ENCODE data around the gene PCDHGA12.
"Not testable (repeated sequence)": the region's sequence is repeated elsewhere in the genome, so short reads cannot be mapped to it uniquely, and the experiment has no call there.

Gene PCDHGA12

GRCh38 chr5:141411575-141411974, 18.7 kb upstream of the PCDHGA12 start:
- TF ChIP-seq CTCF (IDR thresholded peaks at IDR 0.05; ENCODE audit: poor library complexity, severe bottlenecking) = no peak
- DNase-seq (ENCODE audit: low spot score) (no peak), ATAC-seq (ENCODE audit: low read depth) (no peak)
- peaks cover 4% of the 10 kb centered on the region for H3K27me3 ChIP-seq (ENCODE audit: insufficient read depth, poor library complexity, severe bottlenecking)
- H3K4me1 ChIP-seq (ENCODE audit: insufficient read depth, poor library complexity, severe bottlenecking) = peaks cover 3% of the 10 kb centered on the region
- peaks cover 32% of the 10 kb centered on the region for H3K9me3 ChIP-seq (ENCODE audit: severe bottlenecking)
- no peak overlapping the region for H3K4me3 ChIP-seq (ENCODE audit: severe bottlenecking)
- no peak overlapping the region for H3K27ac ChIP-seq (ENCODE audit: poor library complexity, severe bottlenecking)
- 0 out of 2 replicates have a peak, but pooled peaks cover under 1% of the 10 kb centered on the region for H3K36me3 ChIP-seq (ENCODE audit: low read depth)

DNA sequence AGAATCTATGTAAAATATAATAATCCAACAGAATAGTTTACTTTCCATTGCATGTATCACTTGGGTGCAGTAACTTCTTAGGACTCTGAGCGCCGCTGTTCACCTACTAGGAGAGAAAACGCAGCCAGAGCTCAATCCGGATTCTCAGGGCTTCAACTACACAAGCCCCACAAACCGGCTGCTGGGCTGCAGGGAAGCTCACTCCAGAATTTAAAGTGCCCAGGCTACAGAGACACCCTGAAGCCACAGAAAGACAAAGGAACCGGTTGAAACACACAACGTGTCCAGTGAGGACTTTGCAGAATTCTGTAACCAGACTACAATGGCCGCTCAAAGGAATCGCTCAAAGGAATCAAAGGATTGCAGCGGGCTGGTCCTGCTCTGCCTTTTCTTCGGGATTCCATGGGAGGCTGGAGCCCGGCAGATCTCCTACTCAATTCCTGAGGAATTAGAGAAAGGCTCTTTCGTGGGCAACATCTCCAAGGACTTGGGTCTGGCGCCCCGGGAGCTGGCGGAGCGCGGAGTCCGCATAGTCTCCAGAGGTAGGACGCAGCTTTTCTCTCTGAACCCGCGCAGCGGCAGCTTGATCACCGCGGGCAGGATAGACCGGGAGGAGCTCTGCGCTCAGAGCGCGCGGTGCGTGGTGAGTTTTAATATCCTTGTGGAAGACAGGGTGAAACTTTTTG, 17.3 kb upstream of the PCDHGA12 start, which contains the start of gene PCDHGA10:
Gene PCDHGA10 (plus strand): TSS at position 134 of the 686 bp plus-strand sequence. CDS start 189 bp downstream, at position 323.
- ATAC-seq (ENCODE audit: low read depth) (no peak; the same call in 2 of the 3 replicates), DNase-seq (ENCODE audit: low spot score) (no peak)
- Histone ChIP-seq H3K4me3 (ENCODE audit: severe bottlenecking) (no peak within 1 kb of the TSS), H3K36me3 (ENCODE audit: low read depth) (0 out of 2 replicates have a peak, but pooled peaks cover 5% of the 10 kb centered on the region), H3K4me1 (ENCODE audit: insufficient read depth, poor library complexity, severe bottlenecking) (no peaks in the 10 kb centered on the region), H3K9me3 (ENCODE audit: severe bottlenecking) (peaks cover 28% of the 10 kb centered on the region), H3K27ac (ENCODE audit: poor library complexity, severe bottlenecking) (no peak within 1 kb of the TSS), H3K27me3 (ENCODE audit: insufficient read depth, poor library complexity, severe bottlenecking) (no peaks in the 10 kb centered on the region)
- peak; percentile 54 for TF ChIP-seq CTCF (IDR thresholded peaks at IDR 0.05; ENCODE audit: poor library complexity, severe bottlenecking)

- no peak for DNase-seq (ENCODE audit: low spot score)
- no peak for TF ChIP-seq CTCF (IDR thresholded peaks at IDR 0.05; ENCODE audit: poor library complexity, severe bottlenecking)
- no peak overlapping the region for H3K4me3 ChIP-seq (ENCODE audit: severe bottlenecking)
Observed at GRCh38 chr5:141413540-141414069, 16.7 kb upstream of the PCDHGA12 start.

GRCh38 chr5:141414548-141415274, 15.6 kb upstream of the PCDHGA12 start:
- H3K4me1 ChIP-seq (ENCODE audit: insufficient read depth, poor library complexity, severe bottlenecking); H3K36me3 ChIP-seq (ENCODE audit: low read depth); ATAC-seq (ENCODE audit: low read depth); H3K27ac ChIP-seq (ENCODE audit: poor library complexity, severe bottlenecking); H3K4me3 ChIP-seq (ENCODE audit: severe bottlenecking); H3K27me3 ChIP-seq (ENCODE audit: insufficient read depth, poor library complexity, severe bottlenecking); DNase-seq (ENCODE audit: low spot score): not testable (repeated sequence)
- H3K9me3 ChIP-seq (ENCODE audit: severe bottlenecking) = peaks cover 30% of the 10 kb centered on the region

More at GRCh38 chr5:141413540-141414069, 16.7 kb upstream of the PCDHGA12 start:
- 0 out of 2 replicates have a peak, but pooled peaks cover 5% of the 10 kb centered on the region for H3K36me3 ChIP-seq (ENCODE audit: low read depth)
- no peaks in the 10 kb centered on the region for H3K4me1 ChIP-seq (ENCODE audit: insufficient read depth, poor library complexity, severe bottlenecking)
- no peak overlapping the region for H3K27ac ChIP-seq (ENCODE audit: poor library complexity, severe bottlenecking)
- H3K9me3 ChIP-seq (ENCODE audit: severe bottlenecking) = peaks cover 27% of the 10 kb centered on the region
- no peak for ATAC-seq (ENCODE audit: low read depth)
- H3K27me3 ChIP-seq (ENCODE audit: insufficient read depth, poor library complexity, severe bottlenecking) = no peaks in the 10 kb centered on the region

DNA sequence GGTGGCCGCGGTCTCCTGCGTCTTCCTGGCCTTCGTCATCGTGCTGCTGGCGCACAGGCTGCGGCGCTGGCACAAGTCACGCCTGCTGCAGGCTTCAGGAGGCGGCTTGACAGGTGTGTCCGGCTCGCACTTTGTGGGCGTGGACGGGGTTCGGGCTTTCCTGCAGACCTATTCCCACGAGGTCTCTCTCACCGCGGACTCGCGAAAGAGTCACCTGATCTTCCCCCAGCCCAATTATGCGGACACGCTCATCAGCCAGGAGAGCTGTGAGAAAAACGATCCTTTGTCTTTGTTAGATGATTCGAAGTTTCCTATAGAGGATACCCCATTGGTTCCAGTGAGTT, 15.1 kb upstream of the PCDHGA12 start:
- ATAC-seq (ENCODE audit: low read depth); H3K27ac ChIP-seq (ENCODE audit: poor library complexity, severe bottlenecking); H3K36me3 ChIP-seq (ENCODE audit: low read depth); H3K4me1 ChIP-seq (ENCODE audit: insufficient read depth, poor library complexity, severe bottlenecking); H3K27me3 ChIP-seq (ENCODE audit: insufficient read depth, poor library complexity, severe bottlenecking); H3K4me3 ChIP-seq (ENCODE audit: severe bottlenecking); DNase-seq (ENCODE audit: low spot score): not testable (repeated sequence)
- peaks cover 35% of the 10 kb centered on the region for H3K9me3 ChIP-seq (ENCODE audit: severe bottlenecking)
